GM13976 (cell line): ENCODE data around the gene PSMA5.
A peak's percentile ranks its signal among the peaks of the same experiment; 100 is the strongest.
"Not testable (repeated sequence)": the region's sequence is repeated elsewhere in the genome, so short reads cannot be mapped to it uniquely, and the experiment has no call there.

ENCODE experiments used
- DNase-seq: peaks from one replicate; pipeline ENCODE4 v3.0.0; 2012; ENCODE audit warnings: low spot score
- in situ Hi-C: fragments of 300-500 bp; cut with MboI; formaldehyde crosslinking; loops from one replicate; pipeline ENCODE4 v1.12.0; 2022; ENCODE audit warnings: low sequenced_read_pairs, mixed read lengths, inconsistent platforms; ENCODE audit not compliant: unreplicated experiment
- TF ChIP-seq, protein P1 (sequence below): IDR thresholded peaks from 2 replicates; pipeline ENCODE4 v1.5.1; 2012; ENCODE audit warnings: borderline replicate concordance, mild to moderate bottlenecking; ENCODE audit not compliant: insufficient read depth; ENCODE audit errors: extremely low read depth, missing control alignments, control extremely low read depth

Gene PSMA5

DNA sequence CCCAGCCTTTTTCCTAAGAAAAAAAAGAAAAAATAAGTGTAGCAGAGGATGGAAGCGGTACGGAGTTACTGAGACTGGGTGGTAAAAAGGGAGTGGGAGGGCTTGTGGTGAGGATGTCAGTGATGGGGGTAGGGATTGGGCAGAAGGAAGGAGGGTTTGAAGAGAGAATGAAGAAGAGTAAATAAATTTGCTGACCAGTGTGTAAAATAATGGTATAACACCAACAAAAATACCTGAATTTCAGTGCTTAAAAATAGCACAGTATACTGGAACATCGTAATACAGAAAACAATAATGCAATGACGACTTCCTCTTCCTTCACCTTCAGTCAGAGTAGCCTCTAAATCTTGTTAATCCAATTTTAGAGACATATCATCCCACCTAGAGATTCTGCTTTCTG, 21.3 kb upstream of the PSMA5 start:
- in situ Hi-C loops, result no loop called here
- TF ChIP-seq, protein P1, sequence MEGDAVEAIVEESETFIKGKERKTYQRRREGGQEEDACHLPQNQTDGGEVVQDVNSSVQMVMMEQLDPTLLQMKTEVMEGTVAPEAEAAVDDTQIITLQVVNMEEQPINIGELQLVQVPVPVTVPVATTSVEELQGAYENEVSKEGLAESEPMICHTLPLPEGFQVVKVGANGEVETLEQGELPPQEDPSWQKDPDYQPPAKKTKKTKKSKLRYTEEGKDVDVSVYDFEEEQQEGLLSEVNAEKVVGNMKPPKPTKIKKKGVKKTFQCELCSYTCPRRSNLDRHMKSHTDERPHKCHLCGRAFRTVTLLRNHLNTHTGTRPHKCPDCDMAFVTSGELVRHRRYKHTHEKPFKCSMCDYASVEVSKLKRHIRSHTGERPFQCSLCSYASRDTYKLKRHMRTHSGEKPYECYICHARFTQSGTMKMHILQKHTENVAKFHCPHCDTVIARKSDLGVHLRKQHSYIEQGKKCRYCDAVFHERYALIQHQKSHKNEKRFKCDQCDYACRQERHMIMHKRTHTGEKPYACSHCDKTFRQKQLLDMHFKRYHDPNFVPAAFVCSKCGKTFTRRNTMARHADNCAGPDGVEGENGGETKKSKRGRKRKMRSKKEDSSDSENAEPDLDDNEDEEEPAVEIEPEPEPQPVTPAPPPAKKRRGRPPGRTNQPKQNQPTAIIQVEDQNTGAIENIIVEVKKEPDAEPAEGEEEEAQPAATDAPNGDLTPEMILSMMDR, result no peak
- no peak for DNase-seq

DNA sequence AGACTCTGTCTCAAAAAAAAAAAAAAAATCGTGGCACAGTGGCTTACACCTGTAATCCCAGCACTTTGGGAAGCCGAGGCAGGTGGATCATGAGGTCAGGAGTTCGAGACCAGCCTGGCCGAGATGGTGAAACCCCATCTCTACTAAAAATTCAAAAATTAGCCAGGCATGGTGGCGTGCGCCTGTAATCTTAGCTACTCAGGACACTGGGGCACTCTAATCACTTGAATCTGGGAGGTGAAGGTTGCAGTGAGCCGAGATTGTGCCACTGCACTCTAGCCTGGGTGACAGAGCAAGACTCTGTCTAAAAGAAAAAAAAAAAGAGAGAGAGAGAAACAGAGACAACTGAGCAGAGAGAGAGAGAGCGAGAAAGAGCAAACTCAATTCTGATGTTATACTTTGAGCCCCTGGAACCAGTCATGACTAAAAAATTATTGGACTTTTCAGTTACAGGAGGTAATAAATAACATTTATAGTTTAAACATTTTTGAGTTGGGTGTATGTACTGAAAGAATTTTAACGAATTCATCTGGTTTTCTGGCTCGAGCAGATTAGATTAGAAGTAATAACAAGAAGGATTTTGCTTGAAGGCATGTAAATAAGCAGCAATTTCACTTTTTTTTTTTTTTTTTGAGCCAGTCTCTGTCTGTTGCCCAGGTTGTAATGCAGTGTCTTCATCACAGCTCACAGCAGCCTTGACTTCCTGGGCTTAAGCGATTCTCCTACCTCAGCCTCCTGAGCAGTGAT, 19.9 kb upstream of the PSMA5 start:
- DNase-seq, in situ Hi-C loops: not testable (repeated sequence)

DNA sequence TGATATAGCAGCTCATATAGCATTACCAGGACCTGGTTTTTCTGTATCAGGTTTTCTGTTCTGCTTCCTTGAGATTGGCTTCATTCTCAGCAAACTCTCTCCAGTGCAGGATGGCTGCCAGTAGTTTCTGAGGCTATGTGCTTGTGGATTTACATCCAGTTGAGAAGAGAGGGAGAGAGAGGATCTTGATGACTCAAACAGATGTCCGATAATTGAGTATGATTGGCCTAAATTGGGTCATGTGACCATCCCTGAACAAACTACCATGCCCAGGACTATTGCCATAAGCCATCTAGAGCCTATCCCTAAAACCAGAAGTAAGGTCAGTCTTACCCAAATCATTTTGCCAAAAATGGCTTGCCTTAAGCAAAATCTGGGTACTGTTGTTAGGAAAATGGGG, 18.1 kb upstream of the PSMA5 start:
- TF ChIP-seq, protein P1, result no peak
- DNase-seq, result no peak
- in situ Hi-C loops, result no loop called here

DNA sequence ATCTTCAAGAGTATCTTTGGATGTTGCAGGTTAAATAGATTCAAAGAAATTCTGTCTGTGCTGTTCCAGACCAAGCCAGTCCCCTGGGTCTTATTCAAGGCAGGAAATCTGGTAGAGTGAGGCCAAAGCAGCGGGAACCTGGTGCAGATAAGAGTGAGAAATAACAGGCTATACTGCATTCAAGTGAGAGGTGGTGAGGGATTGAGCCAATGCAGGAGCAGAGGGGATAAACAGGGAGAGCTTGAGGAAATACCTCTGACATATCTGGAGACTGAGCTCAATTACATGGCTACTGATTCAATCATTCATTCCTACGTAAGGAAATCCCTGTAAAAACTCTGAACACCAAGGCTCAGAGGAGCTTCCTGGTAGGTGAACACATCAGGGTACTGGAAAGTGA, 17.2 kb upstream of the PSMA5 start:
- TF ChIP-seq, protein P1, result no peak
- DNase-seq, result no peak
- in situ Hi-C loops, result no loop called here

DNA sequence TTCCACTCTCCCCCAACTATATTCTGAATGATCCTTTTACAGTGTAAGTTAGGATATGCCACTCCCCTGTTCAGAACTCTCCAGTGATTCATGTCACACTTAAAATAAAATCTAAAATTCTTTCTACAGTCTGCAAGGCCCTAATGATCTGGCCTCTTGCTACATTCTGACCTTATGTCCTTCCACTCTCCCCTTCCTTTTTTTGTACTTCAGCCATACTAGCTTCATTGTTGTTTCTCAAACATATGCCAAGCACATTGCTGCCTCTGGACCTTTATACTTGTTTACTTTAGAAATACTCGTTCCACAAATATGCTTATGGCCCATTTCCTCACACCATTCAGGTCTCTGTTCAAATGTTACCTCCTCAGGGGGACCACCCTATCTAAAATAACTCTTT, 14.8 kb upstream of the PSMA5 start:
- no peak for DNase-seq

DNA sequence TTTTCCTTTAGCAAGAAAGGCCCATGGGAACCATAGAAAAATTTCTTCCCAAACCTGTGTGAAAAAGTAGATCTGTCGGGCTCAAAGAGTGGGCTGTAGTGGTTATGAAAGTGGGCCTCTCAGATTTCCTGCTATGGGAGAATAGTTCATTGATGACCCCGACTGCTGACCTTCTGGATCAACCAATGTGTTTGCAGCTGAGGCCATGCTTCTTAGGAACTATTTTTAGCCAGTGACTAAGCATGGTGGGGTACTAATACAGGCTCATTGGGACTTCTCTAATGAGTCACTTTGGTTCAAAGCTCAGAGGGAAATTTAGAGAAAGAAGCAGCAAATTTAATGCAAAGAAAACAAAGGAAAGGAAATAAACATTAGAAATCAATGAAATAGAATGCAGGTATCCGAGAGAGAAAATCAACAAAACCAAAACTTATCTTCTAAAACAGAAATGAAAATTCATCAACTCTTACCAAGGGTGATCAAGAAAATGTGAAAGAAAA, 12.6 kb upstream of the PSMA5 start:
- peak; percentile 49 for DNase-seq
- in situ Hi-C loops, result no loop called here
- TF ChIP-seq, protein P1, result no peak

More for the DNA sequence above, 14.8 kb upstream of the PSMA5 start:
- TF ChIP-seq, protein P1, result no peak
- in situ Hi-C loops, result no loop called here

DNA sequence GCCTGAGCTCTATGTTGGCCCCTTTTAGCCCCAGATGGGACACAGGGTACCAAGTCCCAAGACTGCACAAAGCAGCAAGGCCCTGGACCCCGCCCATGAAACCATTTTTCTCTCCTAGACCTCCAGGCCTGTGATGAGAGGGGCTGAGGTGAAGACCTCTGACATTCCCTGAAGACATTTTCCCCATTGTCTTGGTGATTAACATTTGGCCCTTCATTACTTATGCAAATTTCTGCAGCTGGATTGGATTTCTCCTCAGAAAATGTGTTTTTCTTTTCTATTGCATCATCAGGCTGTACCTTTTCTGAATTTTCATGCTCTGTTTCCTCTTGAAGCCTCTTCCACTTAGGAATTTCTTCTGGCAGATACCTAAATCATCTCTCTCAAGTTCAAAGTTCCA, 8.2 kb upstream of the PSMA5 start:
- in situ Hi-C loops, result no loop called here
- TF ChIP-seq, protein P1, result no peak
- DNase-seq, result no peak
